KOPT-K1 (cell line): ENCODE results near the gene BRD3OS.
"Not testable (repeated sequence)": the region's sequence is repeated elsewhere in the genome, so short reads cannot be mapped to it uniquely, and the experiment has no call there.

Experiments used
- H3K27ac ChIP-seq: fragments of 200-600 bp; sonication (generic); 2 replicates; pipeline ENCODE4 v1.5.1; 2016; ENCODE audit warnings: antibody characterized with exemption, mild to moderate bottlenecking, low read depth, low read length; ENCODE audit not compliant: poor library complexity, severe bottlenecking
- H3K36me3 ChIP-seq: fragments of 200-600 bp; sonication (generic); 2 replicates; pipeline ENCODE4 v1.5.1; 2017; ENCODE audit warnings: antibody characterized with exemption, mild to moderate bottlenecking, low read length, moderate library complexity; ENCODE audit not compliant: insufficient read depth
- H3K9me3 ChIP-seq: fragments of 200-600 bp; sonication (generic); 2 replicates; pipeline ENCODE4 v1.5.1; 2017; ENCODE audit warnings: antibody characterized with exemption, low read length, mild to moderate bottlenecking; ENCODE audit not compliant: insufficient read depth, poor library complexity, severe bottlenecking

BRD3OS gene

GRCh38 chr9:133982971-133983720 is 42.1 kb upstream of the BRD3OS start:
- Histone ChIP-seq H3K27ac (no peak overlapping the region), H3K36me3 (no peaks in the 10 kb centered on the region), H3K9me3 (no peaks in the 10 kb centered on the region)

- Histone ChIP-seq H3K9me3 (no peaks in the 10 kb centered on the region), H3K27ac (no peak overlapping the region), H3K36me3 (no peaks in the 10 kb centered on the region)
These were observed 39.2 kb upstream of the BRD3OS start for GRCh38 chr9:133986061-133986460.

- Histone ChIP-seq H3K27ac (no peak overlapping the region), H3K9me3 (no peaks in the 10 kb centered on the region), H3K36me3 (no peaks in the 10 kb centered on the region)
These were observed 38.4 kb upstream of the BRD3OS start for GRCh38 chr9:133986774-133987445.

- H3K36me3 ChIP-seq, result no peaks in the 10 kb centered on the region
- no peak overlapping the region for H3K27ac ChIP-seq
- no peaks in the 10 kb centered on the region for H3K9me3 ChIP-seq
These were observed 37.9 kb upstream of the BRD3OS start for GRCh38 chr9:133987446-133987788.

GRCh38 chr9:133987946-133988665 is 37.2 kb upstream of the BRD3OS start:
- H3K27ac ChIP-seq, result no peak overlapping the region

GRCh38 chr9:133988771-133989170 is 36.5 kb upstream of the BRD3OS start:
- H3K36me3 ChIP-seq, H3K27ac ChIP-seq, H3K9me3 ChIP-seq: not testable (repeated sequence)

More at GRCh38 chr9:133987946-133988665, 37.2 kb upstream of the BRD3OS start:
- Histone ChIP-seq H3K9me3 (no peaks in the 10 kb centered on the region), H3K36me3 (no peaks in the 10 kb centered on the region)

GRCh38 chr9:133989625-133990365 is 35.5 kb upstream of the BRD3OS start:
- Histone ChIP-seq H3K27ac (no peak overlapping the region), H3K9me3 (no peaks in the 10 kb centered on the region), H3K36me3 (no peaks in the 10 kb centered on the region)

GRCh38 chr9:133990366-133991213 is 34.7 kb upstream of the BRD3OS start:
- Histone ChIP-seq H3K27ac (no peak overlapping the region), H3K36me3 (no peaks in the 10 kb centered on the region)

GRCh38 chr9:133991214-133991921 is 33.9 kb upstream of the BRD3OS start:
- no peak overlapping the region for H3K27ac ChIP-seq
- no peaks in the 10 kb centered on the region for H3K9me3 ChIP-seq
- H3K36me3 ChIP-seq, result no peaks in the 10 kb centered on the region

More at GRCh38 chr9:133990366-133991213, 34.7 kb upstream of the BRD3OS start:
- H3K9me3 ChIP-seq, result no peaks in the 10 kb centered on the region

GRCh38 chr9:133991964-133992779 is 33.1 kb upstream of the BRD3OS start, which contains the start of gene VAV2:
VAV2 (minus strand) TSS chr9:133992324; CDS start chr9:133992278, 46 bp downstream.
- Histone ChIP-seq H3K27ac (no peak within 1 kb of the TSS), H3K9me3 (no peaks in the 10 kb centered on the region), H3K36me3 (no peaks in the 10 kb centered on the region)

- Histone ChIP-seq H3K36me3 (no peaks in the 10 kb centered on the region), H3K27ac (no peak overlapping the region), H3K9me3 (no peaks in the 10 kb centered on the region)
These were observed 32.3 kb upstream of the BRD3OS start for GRCh38 chr9:133992780-133993634.

- H3K9me3 ChIP-seq, result no peaks in the 10 kb centered on the region
- H3K27ac ChIP-seq, result no peak overlapping the region
- H3K36me3 ChIP-seq, result no peaks in the 10 kb centered on the region
These were observed 31.5 kb upstream of the BRD3OS start for GRCh38 chr9:133993635-133994253.
